GM12878 (cell line): Measurements from ENCODE around the gene APOA4. TPM values are rescaled to one million over a fixed set of nuclear protein-coding genes. Genes with fewer than 3 reads are reported as not detected.
A peak's percentile ranks its signal among the peaks of the same experiment; 100 is the strongest.

Experiments
- ATAC-seq: fragments of 200-7000 bp; cut with Tn5 transposase; 3 replicates; pipeline ENCODE4 v1.9.1; 2020; ENCODE audit warnings: mild to moderate bottlenecking, moderate library complexity
- BruUV-seq: library from RNA; stranded (reverse); fragments of 400-500 nt; replicated peaks from 2 replicates; lab custom pipeline; 2021; lab: Mats Ljungman, UMichigan
- CTCF ChIA-PET: fragments of 300-600 bp; sonication (Branson Sonifier 250); formaldehyde crosslinking; extraction: SDS; loops from one replicate; lab custom pipeline; 2021; ENCODE audit warnings: inconsistent platforms; lab: Yijun Ruan, JAX
- POLR2A ChIA-PET: fragments of 350-600 bp; formaldehyde crosslinking; extraction: SDS; loops from one replicate; lab custom pipeline; 2021; ENCODE audit warnings: inconsistent platforms; lab: Charles Lee
- RAD21 ChIA-PET: fragments of 300-600 bp; sonication (Branson Sonifier 250); formaldehyde crosslinking; loops from one replicate; lab custom pipeline; 2023; ENCODE audit warnings: antibody characterized with exemption; ENCODE audit not compliant: unreplicated experiment; lab: Charles Lee
- SMC1A ChIA-PET: fragments of 300-600 bp; sonication (Branson Sonifier 250); formaldehyde crosslinking; loops from one replicate; lab custom pipeline; 2023; ENCODE audit not compliant: unreplicated experiment, uncharacterized antibody; lab: Charles Lee
- DNase-seq: peaks from one replicate; pipeline ENCODE4 v3.0.0-alpha.2; 2011; ENCODE audit warnings: low read depth, low spot score
- FAIRE-seq: peaks from 3 replicates; lab custom pipeline; 2011; peaks lifted over from hg19 to GRCh38; lab: Jason Lieb, UNC
- H2AFZ ChIP-seq: 2 replicates; pipeline ENCODE4 v1.6.0; 2011; ENCODE audit warnings: low read depth, low read length, control low read depth; ENCODE audit not compliant: control insufficient read depth
- H3K27ac ChIP-seq: 2 replicates; pipeline ENCODE4 v1.5.1; 2011; ENCODE audit warnings: control low read depth; ENCODE audit not compliant: control insufficient read depth, insufficient read depth
- H3K27me3 ChIP-seq, 2 experiments: replicated peaks in 1 of 2; 2 replicates each; pipeline versions ENCODE4 v1.6.0 to v1.6.1; 2011; ENCODE audit warnings: low read length in 1 of 2; ENCODE audit not compliant: control insufficient read depth in 2 of 2, insufficient read depth in 2 of 2
- H3K36me3 ChIP-seq, 2 experiments: 2 replicates each; pipeline ENCODE4 v1.5.1; 2011; ENCODE audit warnings: low read length in 1 of 2; ENCODE audit not compliant: control insufficient read depth in 2 of 2, insufficient read depth in 2 of 2
- H3K4me1 ChIP-seq: 2 replicates; pipeline ENCODE4 v1.6.1; 2011; ENCODE audit warnings: mild to moderate bottlenecking, low read length, moderate library complexity, mixed read lengths; ENCODE audit not compliant: control insufficient read depth, insufficient read depth
- H3K4me2 ChIP-seq: 2 replicates; pipeline ENCODE4 v1.6.0; 2011; ENCODE audit warnings: control low read depth; ENCODE audit not compliant: control insufficient read depth, insufficient read depth
- H3K4me3 ChIP-seq: fragments of 200-600 bp; sonication (generic); 2 replicates; pipeline ENCODE4 v1.5.1; 2016
- H3K79me2 ChIP-seq: 2 replicates; pipeline ENCODE4 v1.6.0; 2011; ENCODE audit warnings: low read length; ENCODE audit not compliant: control insufficient read depth, insufficient read depth
- H3K9ac ChIP-seq: 2 replicates; pipeline ENCODE4 v1.8.0; 2011; ENCODE audit warnings: low read length, control low read depth, mixed read lengths; ENCODE audit not compliant: control insufficient read depth, insufficient read depth
- H3K9me3 ChIP-seq: replicated peaks from 3 replicates; pipeline ENCODE4 v1.5.1; 2011; ENCODE audit warnings: mild to moderate bottlenecking, low read length; ENCODE audit not compliant: control insufficient read depth, insufficient read depth
- H4K20me1 ChIP-seq: 2 replicates; pipeline ENCODE4 v1.6.0; 2011; ENCODE audit not compliant: control insufficient read depth, insufficient read depth
- EGR1 ChIP-seq, 2 experiments: IDR thresholded peaks; 1 replicate in 1 of 2; 2 replicates in 1 of 2; pipeline ENCODE4 v1.6.1; 2011 to 2012; ENCODE audit warnings: low read depth in 2 of 2, low read length in 2 of 2, borderline replicate concordance in 1 of 2, mild to moderate bottlenecking in 1 of 2, moderate library complexity in 1 of 2
- MEF2A ChIP-seq: IDR thresholded peaks from 2 replicates; pipeline ENCODE4 v1.6.1; 2011; ENCODE audit warnings: low read depth, mild to moderate bottlenecking, low read length, moderate library complexity; ENCODE audit not compliant: insufficient read depth
- PAX8 ChIP-seq: fragments of 450-650 bp; IDR thresholded peaks from 2 replicates; pipeline ENCODE4 v1.6.1; 2017; ENCODE audit warnings: mild to moderate bottlenecking, moderate library complexity
- POLR2AphosphoS2 ChIP-seq: IDR thresholded peaks from 2 replicates; pipeline ENCODE4 v1.6.1; 2011; ENCODE audit warnings: low read depth, mild to moderate bottlenecking, low read length, improper control_type of control experiment, moderate library complexity
- RAD51 ChIP-seq: fragments of 450-650 bp; IDR thresholded peaks from 2 replicates; pipeline ENCODE4 v1.6.1; 2016; ENCODE audit warnings: moderate library complexity, mild to moderate bottlenecking, inconsistent platforms
- SIX5 ChIP-seq: IDR thresholded peaks from 2 replicates; pipeline ENCODE4 v1.6.1; 2011; ENCODE audit warnings: mild to moderate bottlenecking, low read depth, low read length, moderate library complexity; ENCODE audit not compliant: severe bottlenecking
- SMAD5 ChIP-seq: IDR thresholded peaks from 2 replicates; pipeline ENCODE4 v1.6.1; 2016; ENCODE audit warnings: antibody characterized with exemption, low read depth
- WGBS: methylation state at CpG from one replicate; pipeline ENCODE4 v1.1.6; 2016; ENCODE audit warnings: low lambda C conversion rate; ENCODE audit not compliant: insufficient replicate concordance, insufficient coverage; ENCODE audit errors: missing lambda C conversion rate; 5-methylcytosine and 5-hydroxymethylcytosine counted together
- in situ Hi-C: fragments of 300-500 bp; cut with MboI; formaldehyde crosslinking; loops from 9 replicates; pipeline ENCODE4 v1.14.3; 2018; ENCODE audit warnings: mixed read lengths
- intact Hi-C: fragments of 100-400 bp; cut with micrococcal nuclease; formaldehyde crosslinking; loops from one replicate; pipeline ENCODE4 v1.14.2; 2022; ENCODE audit not compliant: unreplicated experiment
- polyA plus RNA-seq, 11 experiments: library from polyadenylated mRNA; depleted of rRNA in 4 of 11; unstranded in 6 of 11; stranded (reverse) in 5 of 11; fragments of >200 nt; fragmentation: Nextera tagmentation in 4 of 11; fragmentation: Illumina TruSeq in 1 of 11; extraction: Ambion mirVana in 4 of 11; extraction: Trizol in 1 of 11; gene quantifications; 1 replicate in 1 of 11; 2 replicates in 10 of 11; pipeline versions ENCODE4 v1.2.1 to v1.2.3, GENCODE V29; 2011 to 2016; ENCODE audit warnings: inconsistent platforms in 2 of 11, missing spikeins in 2 of 11, low read depth in 1 of 11
- total RNA-seq, 4 experiments: library from RNA; depleted of rRNA in 3 of 4; stranded (reverse); fragments of >200 nt in 3 of 4; fragmentation: Illumina TruSeq in 1 of 4; extraction: Trizol in 1 of 4; gene quantifications; 2 replicates each; pipeline versions ENCODE4 v1.2.1 to v1.2.3, GENCODE V29; 2013 to 2021
- TF ChIP-seq, protein P1 (sequence below): fragments of 150-350 bp; IDR thresholded peaks from 2 replicates; pipeline ENCODE4 v1.6.1; 2016; ENCODE audit warnings: low read depth, low read length
- TF ChIP-seq, protein P2 (sequence below): fragments of 450-650 bp; IDR thresholded peaks from 2 replicates; pipeline ENCODE4 v1.6.1; 2018; ENCODE audit warnings: borderline replicate concordance, mild to moderate bottlenecking; ENCODE audit not compliant: partially characterized antibody
- TF ChIP-seq, protein P3 (sequence below): fragments of 450-650 bp; formaldehyde crosslinking; IDR thresholded peaks from 2 replicates; pipeline ENCODE4 v1.4.0; 2020; ENCODE audit warnings: mild to moderate bottlenecking, moderate library complexity

APOA4 gene
- total and polyA plus RNA-seq, 10 of the 15 experiments (the other 5 are each of a cell fraction or from before 2014, with no cell fraction given) = not detected

DNA sequence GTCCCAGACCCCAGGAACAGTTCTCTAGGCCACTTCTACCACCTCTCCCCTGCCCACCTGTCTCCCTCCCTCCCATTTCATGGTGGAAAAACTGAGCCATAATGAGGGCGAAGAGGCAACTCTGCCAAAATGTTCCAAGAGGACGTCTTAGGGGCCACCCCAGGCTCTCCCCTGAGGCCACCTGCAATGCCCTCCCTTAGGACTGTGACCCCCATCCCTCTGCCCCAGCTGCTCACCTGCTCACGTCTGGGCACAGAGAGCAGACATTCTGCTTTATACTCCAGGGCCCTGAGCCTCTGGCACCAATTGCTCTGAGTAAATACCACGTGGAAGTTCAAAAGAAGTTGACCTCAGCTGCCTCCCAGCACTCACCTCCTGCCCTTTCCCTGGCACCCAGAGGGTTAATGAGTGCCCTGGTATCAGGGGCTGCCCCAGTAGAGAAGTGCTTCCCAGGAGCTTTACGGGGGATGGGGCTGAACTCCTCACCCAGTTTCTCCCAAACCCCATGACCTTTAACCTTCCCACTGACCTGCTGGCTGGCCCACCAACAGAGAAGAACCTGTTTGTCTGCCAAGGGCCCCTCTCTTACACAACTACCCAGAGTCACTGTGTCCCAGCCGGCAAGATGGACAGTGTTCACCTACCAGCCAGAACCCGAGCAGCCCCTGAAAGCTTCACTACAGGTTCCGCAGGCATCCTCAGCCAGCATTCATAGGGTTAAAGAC lies 30.8 kb downstream of the APOA4 start (continued):
- TF ChIP-seq, protein P1, sequence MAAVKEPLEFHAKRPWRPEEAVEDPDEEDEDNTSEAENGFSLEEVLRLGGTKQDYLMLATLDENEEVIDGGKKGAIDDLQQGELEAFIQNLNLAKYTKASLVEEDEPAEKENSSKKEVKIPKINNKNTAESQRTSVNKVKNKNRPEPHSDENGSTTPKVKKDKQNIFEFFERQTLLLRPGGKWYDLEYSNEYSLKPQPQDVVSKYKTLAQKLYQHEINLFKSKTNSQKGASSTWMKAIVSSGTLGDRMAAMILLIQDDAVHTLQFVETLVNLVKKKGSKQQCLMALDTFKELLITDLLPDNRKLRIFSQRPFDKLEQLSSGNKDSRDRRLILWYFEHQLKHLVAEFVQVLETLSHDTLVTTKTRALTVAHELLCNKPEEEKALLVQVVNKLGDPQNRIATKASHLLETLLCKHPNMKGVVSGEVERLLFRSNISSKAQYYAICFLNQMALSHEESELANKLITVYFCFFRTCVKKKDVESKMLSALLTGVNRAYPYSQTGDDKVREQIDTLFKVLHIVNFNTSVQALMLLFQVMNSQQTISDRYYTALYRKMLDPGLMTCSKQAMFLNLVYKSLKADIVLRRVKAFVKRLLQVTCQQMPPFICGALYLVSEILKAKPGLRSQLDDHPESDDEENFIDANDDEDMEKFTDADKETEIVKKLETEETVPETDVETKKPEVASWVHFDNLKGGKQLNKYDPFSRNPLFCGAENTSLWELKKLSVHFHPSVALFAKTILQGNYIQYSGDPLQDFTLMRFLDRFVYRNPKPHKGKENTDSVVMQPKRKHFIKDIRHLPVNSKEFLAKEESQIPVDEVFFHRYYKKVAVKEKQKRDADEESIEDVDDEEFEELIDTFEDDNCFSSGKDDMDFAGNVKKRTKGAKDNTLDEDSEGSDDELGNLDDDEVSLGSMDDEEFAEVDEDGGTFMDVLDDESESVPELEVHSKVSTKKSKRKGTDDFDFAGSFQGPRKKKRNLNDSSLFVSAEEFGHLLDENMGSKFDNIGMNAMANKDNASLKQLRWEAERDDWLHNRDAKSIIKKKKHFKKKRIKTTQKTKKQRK = no peak
- TF ChIP-seq PAX8 = no peak
- TF ChIP-seq, all 136 proteins: peak for 0

DNA sequence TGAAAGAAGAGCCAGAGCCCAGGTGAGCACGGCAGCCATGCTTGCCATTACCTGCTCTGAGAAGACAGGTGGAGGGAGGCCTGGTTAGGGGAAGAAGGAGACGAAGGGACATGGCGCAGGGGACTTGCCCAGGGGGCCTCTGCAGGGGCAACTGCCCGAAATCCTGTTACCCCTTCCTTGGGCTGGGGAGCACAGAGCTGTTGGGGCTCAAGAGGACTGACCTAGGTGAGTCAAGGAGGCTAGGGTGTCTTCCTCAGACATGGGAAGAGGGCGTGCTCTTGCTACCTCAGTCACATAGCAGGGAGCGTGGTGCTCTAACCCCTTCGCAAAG lies 31.3 kb downstream of the APOA4 start, which contains the start of gene APOA5:
Gene APOA5, minus strand, starts transcription at position 67 of the 331 bp plus-strand sequence. Its CDS starts 19 bp downstream, at position 48.
- Histone ChIP-seq H4K20me1 (no peaks in the 10 kb centered on the region), H3K9ac (no peak within 1 kb of the TSS), H3K27me3 (no peaks in the 10 kb centered on the region), H3K36me3 (no peaks in the 10 kb centered on the region), H2AFZ (peak within 1 kb of the TSS; percentile 63), H3K4me3 (no peak within 1 kb of the TSS), H3K4me1 (peaks cover 12% of the 10 kb centered on the region), H3K79me2 (peaks cover 13% of the 10 kb centered on the region), H3K9me3 (no peaks in the 10 kb centered on the region), H3K4me2 (no peak within 1 kb of the TSS; the same call in 1 of the 2 replicates), H3K27ac (no peak within 1 kb of the TSS)
- in situ Hi-C loops = no loop called here
- intact Hi-C loops = loop anchor here (1.0 to 5.0 kb wide), 3 partner anchors 45 to 436 kb away; no protein-coding TSS in a partner anchor
- ATAC-seq (no peak), DNase-seq (no peak), FAIRE-seq (no peak)
- no TSS peak for BruUV-seq
- ChIA-PET POLR2A (interaction anchor here (1.7 kb wide), 1 partner anchor 44 kb away, joined by 9 read pairs; no protein-coding TSS in a partner anchor), RAD21 (interaction anchor here (0.6 to 3.5 kb wide), 19 partner anchors 9 to 439 kb away, joined by 3 to 56 read pairs (median 4); partner anchors contain the start of gene APOA1), SMC1A (interaction anchor here (1.0 to 7.5 kb wide), 9 partner anchors 24 to 318 kb away, joined by 3 to 46 read pairs (median 3); no protein-coding TSS in a partner anchor), CTCF (interaction anchor here (0.6 to 10.9 kb wide), 37 partner anchors 8 to 435 kb away, joined by 3 to 183 read pairs (median 5); partner anchors contain the start of genes APOA1, APOA4, BUD13 and SIDT2)
- TF ChIP-seq RAD51 = no peak
- TF ChIP-seq, protein P2, sequence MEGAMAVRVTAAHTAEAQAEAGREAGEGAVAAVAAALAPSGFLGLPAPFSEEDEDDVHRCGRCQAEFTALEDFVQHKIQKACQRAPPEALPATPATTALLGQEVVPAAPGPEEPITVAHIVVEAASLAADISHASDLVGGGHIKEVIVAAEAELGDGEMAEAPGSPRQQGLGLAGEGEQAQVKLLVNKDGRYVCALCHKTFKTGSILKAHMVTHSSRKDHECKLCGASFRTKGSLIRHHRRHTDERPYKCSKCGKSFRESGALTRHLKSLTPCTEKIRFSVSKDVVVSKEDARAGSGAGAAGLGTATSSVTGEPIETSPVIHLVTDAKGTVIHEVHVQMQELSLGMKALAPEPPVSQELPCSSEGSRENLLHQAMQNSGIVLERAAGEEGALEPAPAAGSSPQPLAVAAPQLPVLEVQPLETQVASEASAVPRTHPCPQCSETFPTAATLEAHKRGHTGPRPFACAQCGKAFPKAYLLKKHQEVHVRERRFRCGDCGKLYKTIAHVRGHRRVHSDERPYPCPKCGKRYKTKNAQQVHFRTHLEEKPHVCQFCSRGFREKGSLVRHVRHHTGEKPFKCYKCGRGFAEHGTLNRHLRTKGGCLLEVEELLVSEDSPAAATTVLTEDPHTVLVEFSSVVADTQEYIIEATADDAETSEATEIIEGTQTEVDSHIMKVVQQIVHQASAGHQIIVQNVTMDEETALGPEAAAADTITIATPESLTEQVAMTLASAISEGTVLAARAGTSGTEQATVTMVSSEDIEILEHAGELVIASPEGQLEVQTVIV = no peak
- TF ChIP-seq EGR1 (IDR thresholded peaks at IDR 0.05; ENCODE audit: borderline replicate concordance in 1 of 2, low read depth in 2 of 2, low read length in 2 of 2) = no peak
- no peak for TF ChIP-seq SIX5
- TF ChIP-seq, protein P3, sequence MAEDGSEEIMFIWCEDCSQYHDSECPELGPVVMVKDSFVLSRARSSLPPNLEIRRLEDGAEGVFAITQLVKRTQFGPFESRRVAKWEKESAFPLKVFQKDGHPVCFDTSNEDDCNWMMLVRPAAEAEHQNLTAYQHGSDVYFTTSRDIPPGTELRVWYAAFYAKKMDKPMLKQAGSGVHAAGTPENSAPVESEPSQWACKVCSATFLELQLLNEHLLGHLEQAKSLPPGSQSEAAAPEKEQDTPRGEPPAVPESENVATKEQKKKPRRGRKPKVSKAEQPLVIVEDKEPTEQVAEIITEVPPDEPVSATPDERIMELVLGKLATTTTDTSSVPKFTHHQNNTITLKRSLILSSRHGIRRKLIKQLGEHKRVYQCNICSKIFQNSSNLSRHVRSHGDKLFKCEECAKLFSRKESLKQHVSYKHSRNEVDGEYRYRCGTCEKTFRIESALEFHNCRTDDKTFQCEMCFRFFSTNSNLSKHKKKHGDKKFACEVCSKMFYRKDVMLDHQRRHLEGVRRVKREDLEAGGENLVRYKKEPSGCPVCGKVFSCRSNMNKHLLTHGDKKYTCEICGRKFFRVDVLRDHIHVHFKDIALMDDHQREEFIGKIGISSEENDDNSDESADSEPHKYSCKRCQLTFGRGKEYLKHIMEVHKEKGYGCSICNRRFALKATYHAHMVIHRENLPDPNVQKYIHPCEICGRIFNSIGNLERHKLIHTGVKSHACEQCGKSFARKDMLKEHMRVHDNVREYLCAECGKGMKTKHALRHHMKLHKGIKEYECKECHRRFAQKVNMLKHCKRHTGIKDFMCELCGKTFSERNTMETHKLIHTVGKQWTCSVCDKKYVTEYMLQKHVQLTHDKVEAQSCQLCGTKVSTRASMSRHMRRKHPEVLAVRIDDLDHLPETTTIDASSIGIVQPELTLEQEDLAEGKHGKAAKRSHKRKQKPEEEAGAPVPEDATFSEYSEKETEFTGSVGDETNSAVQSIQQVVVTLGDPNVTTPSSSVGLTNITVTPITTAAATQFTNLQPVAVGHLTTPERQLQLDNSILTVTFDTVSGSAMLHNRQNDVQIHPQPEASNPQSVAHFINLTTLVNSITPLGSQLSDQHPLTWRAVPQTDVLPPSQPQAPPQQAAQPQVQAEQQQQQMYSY (CRISPR knock-in tag) = no peak
- TF ChIP-seq MEF2A = no peak
- TF ChIP-seq POLR2AphosphoS2 = no peak
- TF ChIP-seq SMAD5 = no peak
- 41% methylated on average over 7 of the region's 7 CpGs for WGBS
